Measurements from ENCODE around the gene INPP5D. TPM values are rescaled to one million over a fixed set of nuclear protein-coding genes. Genes with fewer than 3 reads are reported as not detected.

INPP5D gene
- polyA plus RNA-seq, 2 of the 4 experiments (the other 2 are of a cell fraction): 0.26 to 0.53 TPM

DNA sequence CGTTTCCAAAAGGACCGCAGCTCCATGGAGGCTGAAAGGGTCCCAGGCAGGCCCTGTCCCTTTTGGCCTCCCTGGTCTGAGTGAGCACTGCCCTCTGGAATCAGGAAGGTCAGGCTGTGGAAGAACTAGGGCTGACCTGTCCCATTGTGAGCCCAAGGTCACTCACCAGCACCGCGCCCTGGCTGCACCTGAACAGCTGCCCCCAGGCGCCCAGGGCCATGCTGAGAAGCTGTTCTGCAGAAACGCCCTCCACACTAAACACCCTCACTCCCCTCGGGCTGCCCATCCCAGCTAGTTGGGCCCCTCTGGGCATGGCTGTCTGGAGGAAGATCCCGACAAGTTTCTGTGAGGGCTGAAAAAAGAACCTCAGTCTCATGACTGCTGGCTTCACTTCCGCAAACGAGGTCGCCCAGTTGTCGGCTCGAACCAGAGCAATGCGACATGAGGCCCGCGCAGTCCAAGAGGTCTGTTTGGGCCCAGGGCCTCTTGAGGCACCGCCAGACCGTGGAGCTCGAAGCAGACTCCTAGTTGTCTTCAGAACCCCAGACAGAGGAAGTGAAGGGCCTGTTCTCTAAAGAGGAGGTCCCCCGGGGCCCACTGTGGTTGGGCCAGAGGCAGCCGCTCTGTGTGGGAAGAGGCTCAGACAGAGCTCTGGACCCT lies 64.4 kb downstream of the INPP5D start:
- no peak for FAIRE-seq
- no peak for DNase-seq (ENCODE audit: low read depth in 1 of 2, low spot score in 1 of 2)
- H3K9me3 ChIP-seq: no peaks in the 10 kb centered on the region
- ChIA-PET POLR2A (no interaction called here), CTCF (no interaction called here)
- TF ChIP-seq, protein P1, sequence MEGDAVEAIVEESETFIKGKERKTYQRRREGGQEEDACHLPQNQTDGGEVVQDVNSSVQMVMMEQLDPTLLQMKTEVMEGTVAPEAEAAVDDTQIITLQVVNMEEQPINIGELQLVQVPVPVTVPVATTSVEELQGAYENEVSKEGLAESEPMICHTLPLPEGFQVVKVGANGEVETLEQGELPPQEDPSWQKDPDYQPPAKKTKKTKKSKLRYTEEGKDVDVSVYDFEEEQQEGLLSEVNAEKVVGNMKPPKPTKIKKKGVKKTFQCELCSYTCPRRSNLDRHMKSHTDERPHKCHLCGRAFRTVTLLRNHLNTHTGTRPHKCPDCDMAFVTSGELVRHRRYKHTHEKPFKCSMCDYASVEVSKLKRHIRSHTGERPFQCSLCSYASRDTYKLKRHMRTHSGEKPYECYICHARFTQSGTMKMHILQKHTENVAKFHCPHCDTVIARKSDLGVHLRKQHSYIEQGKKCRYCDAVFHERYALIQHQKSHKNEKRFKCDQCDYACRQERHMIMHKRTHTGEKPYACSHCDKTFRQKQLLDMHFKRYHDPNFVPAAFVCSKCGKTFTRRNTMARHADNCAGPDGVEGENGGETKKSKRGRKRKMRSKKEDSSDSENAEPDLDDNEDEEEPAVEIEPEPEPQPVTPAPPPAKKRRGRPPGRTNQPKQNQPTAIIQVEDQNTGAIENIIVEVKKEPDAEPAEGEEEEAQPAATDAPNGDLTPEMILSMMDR (IDR thresholded peaks at IDR 0.05): no peak
- no peak for TF ChIP-seq ZFP36 (IDR thresholded peaks at IDR 0.05; ENCODE audit: borderline replicate concordance, partially characterized antibody)
- no peak for TF ChIP-seq CHD4 (IDR thresholded peaks at IDR 0.05; ENCODE audit: borderline replicate concordance)
- no peak for TF ChIP-seq RARB (CRISPR knock-in tag; IDR thresholded peaks at IDR 0.05)
- TF ChIP-seq HOXB13 (CRISPR knock-in tag; IDR thresholded peaks at IDR 0.05; ENCODE audit: low read depth): no peak
- H3K4me3 ChIP-seq: no peak overlapping the region
- WGBS (ENCODE audit: missing lambda C conversion rate): 87% methylated on average over 13 of the region's 21 CpGs
- no peak overlapping the region for H3K4me2 ChIP-seq
- H3K27ac ChIP-seq: no peak overlapping the region
- H3K4me1 ChIP-seq: no peaks in the 10 kb centered on the region
- no peak for ATAC-seq

DNA sequence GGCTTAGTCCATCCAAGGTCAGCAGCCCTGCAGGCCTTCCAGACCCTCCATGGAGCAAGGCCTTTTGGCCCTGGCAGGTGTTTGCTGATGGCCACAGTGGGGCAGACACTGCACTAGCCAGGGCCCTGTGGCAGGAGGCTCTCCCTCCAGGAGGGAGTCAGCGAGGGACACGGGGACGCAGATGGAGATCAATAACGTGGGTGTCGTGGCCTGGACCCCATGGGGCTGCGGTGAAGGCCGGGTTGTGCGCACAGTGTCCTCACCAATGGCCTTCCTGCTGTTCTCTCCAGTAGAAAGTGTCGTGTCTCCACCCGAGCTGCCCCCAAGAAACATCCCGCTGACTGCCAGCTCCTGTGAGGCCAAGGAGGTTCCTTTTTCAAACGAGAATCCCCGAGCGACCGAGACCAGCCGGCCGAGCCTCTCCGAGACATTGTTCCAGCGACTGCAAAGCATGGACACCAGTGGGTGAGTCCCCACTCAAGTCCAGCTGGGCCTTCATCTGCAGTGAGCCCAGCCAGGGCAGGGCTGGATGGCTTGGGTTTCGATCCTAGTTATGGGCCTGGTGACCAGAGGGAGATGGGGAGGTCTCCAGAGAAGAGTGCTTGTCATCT lies 65.4 kb downstream of the INPP5D start:
- TF ChIP-seq HOXB13 (CRISPR knock-in tag; IDR thresholded peaks at IDR 0.05; ENCODE audit: low read depth) (no peak), KDM5A (IDR thresholded peaks at IDR 0.05) (no peak), HOXB5 (CRISPR knock-in tag; IDR thresholded peaks at IDR 0.05) (no peak), PHF8 (IDR thresholded peaks at IDR 0.05; ENCODE audit: borderline replicate concordance, low read depth) (no peak), JUNB (IDR thresholded peaks at IDR 0.05) (no peak), KDM1A (IDR thresholded peaks at IDR 0.05; ENCODE audit: low read depth) (no peak), TP53 (CRISPR knock-in tag; IDR thresholded peaks at IDR 0.05) (no peak), RCOR1 (IDR thresholded peaks at IDR 0.05; ENCODE audit: low read depth, low read length) (no peak), CBX8 (IDR thresholded peaks at IDR 0.05) (no peak), NPAS2 (CRISPR knock-in tag; IDR thresholded peaks at IDR 0.05; ENCODE audit: borderline replicate concordance) (no peak), BHLHE40 (IDR thresholded peaks at IDR 0.05; ENCODE audit: low read depth, low read length) (no peak), CEBPB (IDR thresholded peaks at IDR 0.05) (no peak), HOXA7 (CRISPR knock-in tag; IDR thresholded peaks at IDR 0.05) (no peak), GATA3 (IDR thresholded peaks at IDR 0.05; ENCODE audit: borderline replicate concordance) (no peak)
- TF ChIP-seq, protein P2, sequence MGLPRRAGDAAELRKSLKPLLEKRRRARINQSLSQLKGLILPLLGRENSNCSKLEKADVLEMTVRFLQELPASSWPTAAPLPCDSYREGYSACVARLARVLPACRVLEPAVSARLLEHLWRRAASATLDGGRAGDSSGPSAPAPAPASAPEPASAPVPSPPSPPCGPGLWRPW (IDR thresholded peaks at IDR 0.05): no peak
- TF ChIP-seq, protein P3, sequence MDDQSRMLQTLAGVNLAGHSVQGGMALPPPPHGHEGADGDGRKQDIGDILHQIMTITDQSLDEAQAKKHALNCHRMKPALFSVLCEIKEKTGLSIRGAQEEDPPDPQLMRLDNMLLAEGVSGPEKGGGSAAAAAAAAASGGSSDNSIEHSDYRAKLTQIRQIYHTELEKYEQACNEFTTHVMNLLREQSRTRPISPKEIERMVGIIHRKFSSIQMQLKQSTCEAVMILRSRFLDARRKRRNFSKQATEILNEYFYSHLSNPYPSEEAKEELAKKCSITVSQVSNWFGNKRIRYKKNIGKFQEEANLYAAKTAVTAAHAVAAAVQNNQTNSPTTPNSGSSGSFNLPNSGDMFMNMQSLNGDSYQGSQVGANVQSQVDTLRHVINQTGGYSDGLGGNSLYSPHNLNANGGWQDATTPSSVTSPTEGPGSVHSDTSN (IDR thresholded peaks at IDR 0.05): no peak
- TF ChIP-seq, protein P4, sequence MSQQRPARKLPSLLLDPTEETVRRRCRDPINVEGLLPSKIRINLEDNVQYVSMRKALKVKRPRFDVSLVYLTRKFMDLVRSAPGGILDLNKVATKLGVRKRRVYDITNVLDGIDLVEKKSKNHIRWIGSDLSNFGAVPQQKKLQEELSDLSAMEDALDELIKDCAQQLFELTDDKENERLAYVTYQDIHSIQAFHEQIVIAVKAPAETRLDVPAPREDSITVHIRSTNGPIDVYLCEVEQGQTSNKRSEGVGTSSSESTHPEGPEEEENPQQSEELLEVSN (IDR thresholded peaks at IDR 0.05; ENCODE audit: borderline replicate concordance, low read depth): no peak
- TF ChIP-seq, protein P5, sequence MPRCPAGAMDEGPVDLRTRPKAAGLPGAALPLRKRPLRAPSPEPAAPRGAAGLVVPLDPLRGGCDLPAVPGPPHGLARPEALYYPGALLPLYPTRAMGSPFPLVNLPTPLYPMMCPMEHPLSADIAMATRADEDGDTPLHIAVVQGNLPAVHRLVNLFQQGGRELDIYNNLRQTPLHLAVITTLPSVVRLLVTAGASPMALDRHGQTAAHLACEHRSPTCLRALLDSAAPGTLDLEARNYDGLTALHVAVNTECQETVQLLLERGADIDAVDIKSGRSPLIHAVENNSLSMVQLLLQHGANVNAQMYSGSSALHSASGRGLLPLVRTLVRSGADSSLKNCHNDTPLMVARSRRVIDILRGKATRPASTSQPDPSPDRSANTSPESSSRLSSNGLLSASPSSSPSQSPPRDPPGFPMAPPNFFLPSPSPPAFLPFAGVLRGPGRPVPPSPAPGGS (IDR thresholded peaks at IDR 0.05): no peak
- TF ChIP-seq, protein P6, sequence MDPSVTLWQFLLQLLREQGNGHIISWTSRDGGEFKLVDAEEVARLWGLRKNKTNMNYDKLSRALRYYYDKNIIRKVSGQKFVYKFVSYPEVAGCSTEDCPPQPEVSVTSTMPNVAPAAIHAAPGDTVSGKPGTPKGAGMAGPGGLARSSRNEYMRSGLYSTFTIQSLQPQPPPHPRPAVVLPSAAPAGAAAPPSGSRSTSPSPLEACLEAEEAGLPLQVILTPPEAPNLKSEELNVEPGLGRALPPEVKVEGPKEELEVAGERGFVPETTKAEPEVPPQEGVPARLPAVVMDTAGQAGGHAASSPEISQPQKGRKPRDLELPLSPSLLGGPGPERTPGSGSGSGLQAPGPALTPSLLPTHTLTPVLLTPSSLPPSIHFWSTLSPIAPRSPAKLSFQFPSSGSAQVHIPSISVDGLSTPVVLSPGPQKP (IDR thresholded peaks at IDR 0.05; ENCODE audit: low read depth, low read length): no peak
- no peak overlapping the region for H3K27ac ChIP-seq
- H3K4me3 ChIP-seq: no peak overlapping the region
- DNase-seq (ENCODE audit: low read depth in 1 of 2, low spot score in 1 of 2): no peak
- POLR2A ChIA-PET: no interaction called here
- FAIRE-seq: no peak
- CTCF ChIA-PET: interaction anchor here (0.6 kb wide), 1 partner anchor 52 kb away, joined by 3 read pairs; no protein-coding TSS in a partner anchor
- no peak overlapping the region for H3K4me2 ChIP-seq
- H3K4me1 ChIP-seq: no peaks in the 10 kb centered on the region
- ATAC-seq: no peak
- no peaks in the 10 kb centered on the region for H3K9me3 ChIP-seq
- WGBS (ENCODE audit: missing lambda C conversion rate): 80% methylated on average over 20 of the region's 20 CpGs

All from A549 (cell line).